HG02973 (cell line): ENCODE measurements around the gene C1QTNF8.

Experiments
- ATAC-seq: cut with Tn5 transposase; IDR thresholded peaks from one replicate; pipeline ENCODE4 v1.9.1; 2021; ENCODE audit warnings: moderate library complexity; ENCODE audit not compliant: unreplicated experiment

The C1QTNF8 gene

GRCh38 chr16:1127971-1128715 lies 32.1 kb upstream of the C1QTNF8 start:
- no peak for ATAC-seq

- ATAC-seq = no peak
Measured at GRCh38 chr16:1127101-1127500, 31.1 kb upstream of the C1QTNF8 start.

- no peak for ATAC-seq
Measured at GRCh38 chr16:1126586-1126985, 30.5 kb upstream of the C1QTNF8 start.

- ATAC-seq = no peak
Measured at GRCh38 chr16:1126044-1126443, 30.0 kb upstream of the C1QTNF8 start.

GRCh38 chr16:1125471-1125870 lies 29.4 kb upstream of the C1QTNF8 start:
- no peak for ATAC-seq

- no peak for ATAC-seq
Measured at GRCh38 chr16:1124795-1125194, 28.8 kb upstream of the C1QTNF8 start.

GRCh38 chr16:1124291-1124690 lies 28.2 kb upstream of the C1QTNF8 start:
- no peak for ATAC-seq

GRCh38 chr16:1123525-1124230 lies 27.6 kb upstream of the C1QTNF8 start:
- ATAC-seq = no peak

- no peak for ATAC-seq
Measured at GRCh38 chr16:1122398-1122765, 26.3 kb upstream of the C1QTNF8 start.

GRCh38 chr16:1121601-1122397 lies 25.8 kb upstream of the C1QTNF8 start:
- ATAC-seq = no peak

- no peak for ATAC-seq
Measured at GRCh38 chr16:1121009-1121408, 25.0 kb upstream of the C1QTNF8 start.

GRCh38 chr16:1120577-1120941 lies 24.5 kb upstream of the C1QTNF8 start:
- no peak for ATAC-seq

GRCh38 chr16:1119766-1120576 lies 23.9 kb upstream of the C1QTNF8 start:
- ATAC-seq = no peak

GRCh38 chr16:1119129-1119528 lies 23.1 kb upstream of the C1QTNF8 start:
- ATAC-seq = no peak

- no peak for ATAC-seq
Measured at GRCh38 chr16:1117926-1118325, 21.9 kb upstream of the C1QTNF8 start.

GRCh38 chr16:1117176-1117900 lies 21.3 kb upstream of the C1QTNF8 start:
- ATAC-seq = no peak

- no peak for ATAC-seq
Measured at GRCh38 chr16:1116693-1117077, 20.6 kb upstream of the C1QTNF8 start.

- ATAC-seq = no peak
Measured at GRCh38 chr16:1113889-1114526, 18.0 kb upstream of the C1QTNF8 start.

GRCh38 chr16:1113489-1113888 lies 17.4 kb upstream of the C1QTNF8 start:
- no peak for ATAC-seq
